ENCODE results near the gene THBS4.
A peak's percentile ranks its signal among the peaks of the same experiment; 100 is the strongest.

THBS4 gene

DNA sequence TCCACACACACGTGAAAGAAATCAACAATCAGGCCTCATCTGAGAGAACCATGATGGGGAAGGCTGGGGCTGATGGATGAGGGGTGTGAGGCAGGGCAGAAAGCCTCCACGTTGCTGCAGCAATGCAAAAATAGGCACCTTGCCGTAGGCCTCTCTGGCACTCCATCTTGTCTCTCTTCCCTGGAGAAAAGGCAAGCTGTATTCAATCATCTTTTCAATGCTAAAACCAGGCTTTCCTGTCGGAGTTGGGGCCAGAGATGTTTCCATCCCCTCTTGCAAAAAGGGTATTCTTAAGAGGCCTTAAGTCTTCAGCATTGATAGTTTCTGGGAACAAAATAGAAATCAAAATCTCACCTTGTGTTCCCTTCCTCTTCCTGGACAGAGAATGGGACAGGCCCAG, 80.9 kb downstream of the THBS4 start:
- Histone ChIP-seq H3K4me3 (ENCODE audit: low read depth, low read length) (no peak overlapping the region), H3K27ac (ENCODE audit: extremely low read depth, low read depth, low read length) (no peak overlapping the region), H3K9me3 (ENCODE audit: control insufficient read depth, insufficient read depth, low read depth, low read length) (no peaks in the 10 kb centered on the region), H3K4me1 (ENCODE audit: control insufficient read depth, insufficient read depth, low read length) (no peaks in the 10 kb centered on the region), H3K36me3 (ENCODE audit: control insufficient read depth in 2 of 2, insufficient read depth in 1 of 2, low read length in 2 of 2) (no peaks in the 10 kb centered on the region)
- TF ChIP-seq, protein P1, sequence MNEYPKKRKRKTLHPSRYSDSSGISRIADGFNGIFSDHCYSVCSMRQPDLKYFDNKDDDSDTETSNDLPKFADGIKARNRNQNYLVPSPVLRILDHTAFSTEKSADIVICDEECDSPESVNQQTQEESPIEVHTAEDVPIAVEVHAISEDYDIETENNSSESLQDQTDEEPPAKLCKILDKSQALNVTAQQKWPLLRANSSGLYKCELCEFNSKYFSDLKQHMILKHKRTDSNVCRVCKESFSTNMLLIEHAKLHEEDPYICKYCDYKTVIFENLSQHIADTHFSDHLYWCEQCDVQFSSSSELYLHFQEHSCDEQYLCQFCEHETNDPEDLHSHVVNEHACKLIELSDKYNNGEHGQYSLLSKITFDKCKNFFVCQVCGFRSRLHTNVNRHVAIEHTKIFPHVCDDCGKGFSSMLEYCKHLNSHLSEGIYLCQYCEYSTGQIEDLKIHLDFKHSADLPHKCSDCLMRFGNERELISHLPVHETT (tag by site-specific recombination; IDR thresholded peaks at IDR 0.05): no peak
- no peak for TF ChIP-seq ZNF529 (tag by site-specific recombination; IDR thresholded peaks at IDR 0.05; ENCODE audit: insufficient replicate concordance)
- ChIA-PET CTCF (interaction anchor here (0.5 to 0.6 kb wide), 2 partner anchors 13 to 428 kb away, joined by 3 to 6 read pairs; no protein-coding TSS in a partner anchor), POLR2A (interaction anchor here (1.1 kb wide), 1 partner anchor 23 kb away, joined by 3 read pairs; no protein-coding TSS in a partner anchor)

DNA sequence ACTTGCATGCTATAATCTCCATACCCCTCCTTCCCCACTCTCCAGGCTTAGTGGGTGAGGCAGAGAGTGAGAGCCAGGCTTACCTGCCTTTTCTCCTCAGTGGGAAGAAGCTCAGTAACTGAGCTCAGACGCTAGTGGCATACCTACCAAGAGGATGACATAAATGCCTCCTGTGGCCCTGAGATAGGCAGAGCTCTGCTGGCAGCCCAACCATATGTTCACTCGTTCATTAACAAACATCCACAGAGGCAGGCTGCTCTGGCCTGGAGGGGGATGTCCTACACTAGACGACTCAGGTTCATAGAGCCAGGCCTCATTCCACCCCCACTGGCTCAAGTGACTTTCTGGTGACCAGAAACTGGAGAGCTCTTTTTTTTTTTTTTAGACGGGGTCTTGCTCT, 81.3 kb downstream of the THBS4 start:
- POLR2A ChIA-PET: interaction anchor here (0.6 to 1.1 kb wide), 2 partner anchors 23 to 1645 kb away, joined by 3 to 4 read pairs; no protein-coding TSS in a partner anchor
- CTCF ChIA-PET: interaction anchor here (0.5 to 0.6 kb wide), 2 partner anchors 13 to 428 kb away, joined by 3 to 6 read pairs; no protein-coding TSS in a partner anchor
- Histone ChIP-seq H3K36me3 (ENCODE audit: control insufficient read depth in 2 of 2, insufficient read depth in 1 of 2, low read length in 2 of 2) (no peaks in the 10 kb centered on the region), H3K27ac (ENCODE audit: extremely low read depth, low read depth, low read length) (no peak overlapping the region), H3K9me3 (ENCODE audit: control insufficient read depth, insufficient read depth, low read depth, low read length) (no peaks in the 10 kb centered on the region), H3K4me1 (ENCODE audit: control insufficient read depth, insufficient read depth, low read length) (no peaks in the 10 kb centered on the region), H3K4me3 (ENCODE audit: low read depth, low read length) (no peak overlapping the region)
- no peak for TF ChIP-seq KLF7 (tag by site-specific recombination; IDR thresholded peaks at IDR 0.05; ENCODE audit: borderline replicate concordance)
- TF ChIP-seq, protein P2, sequence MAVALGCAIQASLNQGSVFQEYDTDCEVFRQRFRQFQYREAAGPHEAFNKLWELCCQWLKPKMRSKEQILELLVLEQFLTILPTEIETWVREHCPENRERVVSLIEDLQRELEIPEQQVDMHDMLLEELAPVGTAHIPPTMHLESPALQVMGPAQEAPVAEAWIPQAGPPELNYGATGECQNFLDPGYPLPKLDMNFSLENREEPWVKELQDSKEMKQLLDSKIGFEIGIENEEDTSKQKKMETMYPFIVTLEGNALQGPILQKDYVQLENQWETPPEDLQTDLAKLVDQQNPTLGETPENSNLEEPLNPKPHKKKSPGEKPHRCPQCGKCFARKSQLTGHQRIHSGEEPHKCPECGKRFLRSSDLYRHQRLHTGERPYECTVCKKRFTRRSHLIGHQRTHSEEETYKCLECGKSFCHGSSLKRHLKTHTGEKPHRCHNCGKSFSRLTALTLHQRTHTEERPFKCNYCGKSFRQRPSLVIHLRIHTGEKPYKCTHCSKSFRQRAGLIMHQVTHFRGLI (tag by site-specific recombination; IDR thresholded peaks at IDR 0.05): peak; percentile 55; the same call in 1 of the 2 replicates

DNA sequence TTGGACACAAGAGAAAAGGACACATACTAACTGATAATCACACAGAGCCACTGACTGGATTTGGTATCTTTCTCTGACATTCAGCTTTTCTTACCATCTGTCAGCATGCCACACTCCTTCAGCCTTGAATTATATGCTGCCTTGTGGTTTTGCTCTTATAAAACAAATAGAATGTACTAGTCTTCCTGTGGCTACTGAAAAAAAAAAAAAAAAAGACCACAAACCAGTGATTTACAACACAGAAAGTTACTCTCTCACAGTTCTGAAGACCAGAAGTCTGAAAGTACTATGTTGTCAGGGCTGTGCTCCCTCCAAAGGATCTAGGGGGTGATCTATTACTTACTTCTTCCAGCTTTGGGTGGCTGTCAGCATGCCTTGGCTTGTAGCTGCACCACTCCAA, 82.3 kb downstream of the THBS4 start:
- TF ChIP-seq ZNF133 (tag by site-specific recombination; IDR thresholded peaks at IDR 0.05): no peak
- no peak for TF ChIP-seq ZNF302 (tag by site-specific recombination; IDR thresholded peaks at IDR 0.05; ENCODE audit: low read depth)
- TF ChIP-seq ZBTB17 (tag by site-specific recombination; IDR thresholded peaks at IDR 0.05): no peak
- TF ChIP-seq, protein P3, sequence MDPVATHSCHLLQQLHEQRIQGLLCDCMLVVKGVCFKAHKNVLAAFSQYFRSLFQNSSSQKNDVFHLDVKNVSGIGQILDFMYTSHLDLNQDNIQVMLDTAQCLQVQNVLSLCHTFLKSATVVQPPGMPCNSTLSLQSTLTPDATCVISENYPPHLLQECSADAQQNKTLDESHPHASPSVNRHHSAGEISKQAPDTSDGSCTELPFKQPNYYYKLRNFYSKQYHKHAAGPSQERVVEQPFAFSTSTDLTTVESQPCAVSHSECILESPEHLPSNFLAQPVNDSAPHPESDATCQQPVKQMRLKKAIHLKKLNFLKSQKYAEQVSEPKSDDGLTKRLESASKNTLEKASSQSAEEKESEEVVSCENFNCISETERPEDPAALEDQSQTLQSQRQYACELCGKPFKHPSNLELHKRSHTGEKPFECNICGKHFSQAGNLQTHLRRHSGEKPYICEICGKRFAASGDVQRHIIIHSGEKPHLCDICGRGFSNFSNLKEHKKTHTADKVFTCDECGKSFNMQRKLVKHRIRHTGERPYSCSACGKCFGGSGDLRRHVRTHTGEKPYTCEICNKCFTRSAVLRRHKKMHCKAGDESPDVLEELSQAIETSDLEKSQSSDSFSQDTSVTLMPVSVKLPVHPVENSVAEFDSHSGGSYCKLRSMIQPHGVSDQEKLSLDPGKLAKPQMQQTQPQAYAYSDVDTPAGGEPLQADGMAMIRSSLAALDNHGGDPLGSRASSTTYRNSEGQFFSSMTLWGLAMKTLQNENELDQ (tag by site-specific recombination; IDR thresholded peaks at IDR 0.05; ENCODE audit: low read depth): no peak
- TF ChIP-seq ZNF48 (tag by site-specific recombination; IDR thresholded peaks at IDR 0.05): no peak
- TF ChIP-seq ZNF239 (tag by site-specific recombination; IDR thresholded peaks at IDR 0.05): no peak
- no peak for TF ChIP-seq ZEB2 (tag by site-specific recombination; IDR thresholded peaks at IDR 0.05)
- TF ChIP-seq MYNN (tag by site-specific recombination; IDR thresholded peaks at IDR 0.05; ENCODE audit: borderline replicate concordance): no peak
- no peak for TF ChIP-seq ZBTB7A (tag by site-specific recombination; IDR thresholded peaks at IDR 0.05; ENCODE audit: low read depth)
- POLR2A ChIA-PET: no interaction called here
- Histone ChIP-seq H3K36me3 (ENCODE audit: control insufficient read depth in 2 of 2, insufficient read depth in 1 of 2, low read length in 2 of 2) (no peaks in the 10 kb centered on the region), H3K9me3 (ENCODE audit: control insufficient read depth, insufficient read depth, low read depth, low read length) (no peaks in the 10 kb centered on the region), H3K27ac (ENCODE audit: extremely low read depth, low read depth, low read length) (no peak overlapping the region), H3K4me3 (ENCODE audit: low read depth, low read length) (no peak overlapping the region), H3K4me1 (ENCODE audit: control insufficient read depth, insufficient read depth, low read length) (no peaks in the 10 kb centered on the region)
- CTCF ChIA-PET: interaction anchor here (0.7 kb wide), 1 partner anchor 1093 kb away, joined by 4 read pairs; no protein-coding TSS in a partner anchor

Data from HEK293 (cell line).